Measurements from ENCODE around the gene EHMT2.
"Not testable (repeated sequence)": the region's sequence is repeated elsewhere in the genome, so short reads cannot be mapped to it uniquely, and the experiment has no call there.

The EHMT2 gene

DNA sequence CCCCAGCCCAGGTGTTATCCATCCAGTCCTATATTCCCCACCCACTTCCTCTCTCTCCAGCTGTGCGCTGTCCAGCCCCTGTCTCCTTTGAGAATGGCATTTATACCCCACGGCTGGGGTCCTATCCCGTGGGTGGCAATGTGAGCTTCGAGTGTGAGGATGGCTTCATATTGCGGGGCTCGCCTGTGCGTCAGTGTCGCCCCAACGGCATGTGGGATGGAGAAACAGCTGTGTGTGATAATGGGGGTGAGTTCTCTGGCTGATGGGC lies 31.1 kb upstream of the EHMT2 start:
- no peaks in the 10 kb centered on the region for H3K27me3 ChIP-seq (ENCODE audit: control insufficient read depth, insufficient read depth, low read length)
- H3K4me1 ChIP-seq (ENCODE audit: control insufficient read depth, insufficient read depth, low read length), result no peaks in the 10 kb centered on the region
- no peak overlapping the region for H3K4me3 ChIP-seq (ENCODE audit: low read length)
- H3K36me3 ChIP-seq (ENCODE audit: control insufficient read depth, insufficient read depth, low read length), result no peaks in the 10 kb centered on the region
- H3K9me3 ChIP-seq (ENCODE audit: control insufficient read depth, low read length), result no peaks in the 10 kb centered on the region
- H3K9ac ChIP-seq (ENCODE audit: low read length), result no peak overlapping the region

DNA sequence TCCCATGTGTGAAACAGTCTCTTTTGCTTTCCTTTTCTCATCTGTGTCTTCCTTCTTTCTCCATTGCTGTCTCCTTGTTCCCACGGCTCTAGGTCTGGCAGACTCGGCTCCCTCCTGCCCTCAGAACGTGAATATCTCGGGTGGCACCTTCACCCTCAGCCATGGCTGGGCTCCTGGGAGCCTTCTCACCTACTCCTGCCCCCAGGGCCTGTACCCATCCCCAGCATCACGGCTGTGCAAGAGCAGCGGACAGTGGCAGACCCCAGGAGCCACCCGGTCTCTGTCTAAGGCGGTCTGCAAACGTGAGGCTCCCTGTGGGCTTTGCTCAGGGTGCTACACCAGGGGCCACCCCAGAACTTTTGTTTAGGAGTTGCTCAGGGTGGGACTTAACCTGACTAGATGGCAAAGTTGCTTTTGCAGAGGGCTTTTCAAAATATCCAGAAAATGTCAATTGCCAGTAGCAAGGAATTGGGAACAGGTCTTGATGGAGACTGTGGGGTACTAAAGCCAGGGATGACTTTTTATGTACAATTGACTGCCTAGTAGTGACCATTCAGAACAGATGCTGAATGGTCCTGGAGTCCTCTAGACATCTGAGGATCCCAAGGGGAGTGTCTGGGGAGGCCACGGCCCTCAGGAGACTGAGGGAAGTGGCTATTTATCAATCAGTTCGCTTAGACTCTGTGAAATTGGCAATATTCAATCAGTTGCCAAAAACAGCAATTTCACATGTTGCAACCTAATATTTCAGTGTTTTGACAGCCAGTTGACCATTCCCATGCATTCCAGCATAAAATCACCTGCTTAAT lies 30.6 kb upstream of the EHMT2 start:
- Histone ChIP-seq H3K9me3 (ENCODE audit: control insufficient read depth, low read length) (no peaks in the 10 kb centered on the region), H3K4me3 (ENCODE audit: low read length) (no peak overlapping the region), H3K4me1 (ENCODE audit: control insufficient read depth, insufficient read depth, low read length) (no peaks in the 10 kb centered on the region), H3K27me3 (ENCODE audit: control insufficient read depth, insufficient read depth, low read length) (no peaks in the 10 kb centered on the region), H3K36me3 (ENCODE audit: control insufficient read depth, insufficient read depth, low read length) (no peaks in the 10 kb centered on the region), H3K9ac (ENCODE audit: low read length) (no peak overlapping the region)

GRCh38 chr6:31927242-31927862 lies 29.9 kb upstream of the EHMT2 start, which contains the start of gene C2:
Gene C2, plus strand, starts transcription at chr6:31927717. Its CDS starts 36 bp downstream, at chr6:31927753.
- Histone ChIP-seq H3K9ac (ENCODE audit: low read length) (no peak within 1 kb of the TSS), H3K27me3 (ENCODE audit: control insufficient read depth, insufficient read depth, low read length) (no peaks in the 10 kb centered on the region), H3K36me3 (ENCODE audit: control insufficient read depth, insufficient read depth, low read length) (no peaks in the 10 kb centered on the region), H3K4me1 (ENCODE audit: control insufficient read depth, insufficient read depth, low read length) (no peaks in the 10 kb centered on the region), H3K4me3 (ENCODE audit: low read length) (no peak within 1 kb of the TSS), H3K9me3 (ENCODE audit: control insufficient read depth, low read length) (no peaks in the 10 kb centered on the region)

- Histone ChIP-seq H3K36me3 (ENCODE audit: control insufficient read depth, insufficient read depth, low read length) (no peaks in the 10 kb centered on the region), H3K9me3 (ENCODE audit: control insufficient read depth, low read length) (no peaks in the 10 kb centered on the region), H3K4me1 (ENCODE audit: control insufficient read depth, insufficient read depth, low read length) (peaks cover 14% of the 10 kb centered on the region), H3K4me3 (ENCODE audit: low read length) (no peak overlapping the region), H3K9ac (ENCODE audit: low read length) (no peak overlapping the region), H3K27me3 (ENCODE audit: control insufficient read depth, insufficient read depth, low read length) (no peaks in the 10 kb centered on the region)
These were observed 25.4 kb upstream of the EHMT2 start for GRCh38 chr6:31922942-31923341.

DNA sequence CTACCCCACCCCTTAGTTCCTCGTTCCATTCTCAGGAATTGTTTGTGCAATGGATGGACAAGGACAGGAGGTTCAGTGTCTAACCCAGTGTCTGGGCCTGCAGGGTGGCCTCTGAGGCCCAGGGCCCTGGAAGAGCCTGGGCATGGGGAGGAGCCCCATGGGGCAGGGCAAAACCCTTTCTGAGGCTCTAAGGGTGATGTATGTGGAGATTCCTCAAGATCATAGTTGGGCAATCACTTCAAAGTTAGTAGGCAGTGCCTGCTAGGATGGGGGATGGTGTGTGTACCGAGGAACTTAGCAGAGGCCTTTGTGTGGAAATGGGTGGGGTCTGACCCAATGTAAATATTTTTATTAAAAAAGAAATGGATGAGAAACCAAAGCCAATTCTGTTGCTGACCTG lies 23.3 kb upstream of the EHMT2 start:
- Histone ChIP-seq H3K36me3 (ENCODE audit: control insufficient read depth, insufficient read depth, low read length) (no peaks in the 10 kb centered on the region), H3K4me3 (ENCODE audit: low read length) (no peak overlapping the region), H3K9ac (ENCODE audit: low read length) (no peak overlapping the region), H3K27me3 (ENCODE audit: control insufficient read depth, insufficient read depth, low read length) (no peaks in the 10 kb centered on the region), H3K9me3 (ENCODE audit: control insufficient read depth, low read length) (no peaks in the 10 kb centered on the region), H3K4me1 (ENCODE audit: control insufficient read depth, insufficient read depth, low read length) (peaks cover 14% of the 10 kb centered on the region)

- peaks cover 14% of the 10 kb centered on the region for H3K4me1 ChIP-seq (ENCODE audit: control insufficient read depth, insufficient read depth, low read length)
- no peaks in the 10 kb centered on the region for H3K36me3 ChIP-seq (ENCODE audit: control insufficient read depth, insufficient read depth, low read length)
- no peaks in the 10 kb centered on the region for H3K9me3 ChIP-seq (ENCODE audit: control insufficient read depth, low read length)
- no peak overlapping the region for H3K4me3 ChIP-seq (ENCODE audit: low read length)
- H3K9ac ChIP-seq (ENCODE audit: low read length), result no peak overlapping the region
- no peaks in the 10 kb centered on the region for H3K27me3 ChIP-seq (ENCODE audit: control insufficient read depth, insufficient read depth, low read length)
These were observed 22.3 kb upstream of the EHMT2 start for GRCh38 chr6:31919624-31920303.

GRCh38 chr6:31918069-31918720 lies 20.7 kb upstream of the EHMT2 start:
- no peak overlapping the region for H3K9ac ChIP-seq (ENCODE audit: low read length)
- H3K9me3 ChIP-seq (ENCODE audit: control insufficient read depth, low read length), result no peaks in the 10 kb centered on the region
- no peak overlapping the region for H3K4me3 ChIP-seq (ENCODE audit: low read length)
- H3K27me3 ChIP-seq (ENCODE audit: control insufficient read depth, insufficient read depth, low read length), result no peaks in the 10 kb centered on the region
- H3K36me3 ChIP-seq (ENCODE audit: control insufficient read depth, insufficient read depth, low read length), result no peaks in the 10 kb centered on the region
- H3K4me1 ChIP-seq (ENCODE audit: control insufficient read depth, insufficient read depth, low read length), result peaks cover 14% of the 10 kb centered on the region

GRCh38 chr6:31915756-31916155 lies 18.3 kb upstream of the EHMT2 start:
- Histone ChIP-seq H3K4me3 (ENCODE audit: low read length) (no peak overlapping the region), H3K9ac (ENCODE audit: low read length) (no peak overlapping the region), H3K9me3 (ENCODE audit: control insufficient read depth, low read length) (no peaks in the 10 kb centered on the region), H3K36me3 (ENCODE audit: control insufficient read depth, insufficient read depth, low read length) (no peaks in the 10 kb centered on the region), H3K27me3 (ENCODE audit: control insufficient read depth, insufficient read depth, low read length) (no peaks in the 10 kb centered on the region), H3K4me1 (ENCODE audit: control insufficient read depth, insufficient read depth, low read length) (peaks cover 12% of the 10 kb centered on the region)

GRCh38 chr6:31915351-31915750 lies 17.9 kb upstream of the EHMT2 start:
- Histone ChIP-seq H3K4me1 (ENCODE audit: control insufficient read depth, insufficient read depth, low read length) (peaks cover 7% of the 10 kb centered on the region), H3K36me3 (ENCODE audit: control insufficient read depth, insufficient read depth, low read length) (no peaks in the 10 kb centered on the region), H3K27me3 (ENCODE audit: control insufficient read depth, insufficient read depth, low read length) (no peaks in the 10 kb centered on the region), H3K4me3 (ENCODE audit: low read length) (no peak overlapping the region), H3K9ac (ENCODE audit: low read length) (no peak overlapping the region), H3K9me3 (ENCODE audit: control insufficient read depth, low read length) (no peaks in the 10 kb centered on the region)

GRCh38 chr6:31911826-31912585 lies 14.5 kb upstream of the EHMT2 start:
- Histone ChIP-seq H3K4me3 (ENCODE audit: low read length) (no peak overlapping the region), H3K36me3 (ENCODE audit: control insufficient read depth, insufficient read depth, low read length) (no peaks in the 10 kb centered on the region), H3K4me1 (ENCODE audit: control insufficient read depth, insufficient read depth, low read length) (peaks cover 4% of the 10 kb centered on the region), H3K9ac (ENCODE audit: low read length) (no peak overlapping the region), H3K9me3 (ENCODE audit: control insufficient read depth, low read length) (no peaks in the 10 kb centered on the region), H3K27me3 (ENCODE audit: control insufficient read depth, insufficient read depth, low read length) (no peaks in the 10 kb centered on the region)

- not testable (repeated sequence) for H3K9me3 ChIP-seq (ENCODE audit: control insufficient read depth, low read length); H3K4me1 ChIP-seq (ENCODE audit: control insufficient read depth, insufficient read depth, low read length); H3K27me3 ChIP-seq (ENCODE audit: control insufficient read depth, insufficient read depth, low read length); H3K36me3 ChIP-seq (ENCODE audit: control insufficient read depth, insufficient read depth, low read length); H3K9ac ChIP-seq (ENCODE audit: low read length); H3K4me3 ChIP-seq (ENCODE audit: low read length)
These were observed 11.8 kb upstream of the EHMT2 start for GRCh38 chr6:31909298-31909697.

Measured in mucosa of stomach (tissue), 1 donor.